Embryonic facial prominence (tissue), 1 donor: Measurements from ENCODE around the gene IL36B.
"Not testable (repeated sequence)": the region's sequence is repeated elsewhere in the genome, so short reads cannot be mapped to it uniquely, and the experiment has no call there.

Experiments used
- DNase-seq: peaks from one replicate; pipeline ENCODE4 v3.0.0-alpha.2; 2016; ENCODE audit errors: extremely low spot score

IL36B gene

DNA sequence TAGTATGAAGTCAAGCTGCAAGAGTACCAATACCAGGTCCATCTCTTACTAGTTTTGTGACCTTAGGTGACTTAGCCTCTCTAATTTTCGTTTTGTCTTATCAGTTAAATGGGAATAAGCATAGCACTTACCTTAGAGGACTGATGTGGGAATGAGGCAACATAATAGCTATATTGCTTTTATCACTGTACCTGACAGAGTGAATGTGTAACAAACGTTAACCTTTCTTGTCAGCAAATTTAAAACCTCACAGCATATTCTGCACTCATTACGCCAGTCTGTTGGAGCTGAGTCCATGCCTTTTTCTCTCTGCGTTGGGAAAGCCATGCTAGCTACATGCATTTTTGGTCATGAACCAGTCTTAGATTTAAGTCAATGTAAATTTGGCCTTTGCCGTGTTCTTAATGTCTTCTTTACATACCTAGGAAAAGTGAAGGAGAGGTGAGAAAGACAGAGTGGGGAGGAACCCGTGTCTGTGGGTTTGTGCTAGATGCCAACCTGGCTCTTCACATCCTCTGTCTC lies at the start of gene IL36B:
Gene IL36B (minus strand): TSS at position 472 of the 522 bp plus-strand sequence.
- no peak for DNase-seq

- no peak for DNase-seq
Measured at GRCh38 chr2:113102133-113102532, 49.5 kb upstream of the IL36B start.

- no peak for DNase-seq
Measured at GRCh38 chr2:113098532-113098931, 45.9 kb upstream of the IL36B start.

GRCh38 chr2:113098041-113098440 lies 45.4 kb upstream of the IL36B start:
- no peak for DNase-seq

GRCh38 chr2:113096842-113097618 lies 44.4 kb upstream of the IL36B start:
- not testable (repeated sequence) for DNase-seq

- not testable (repeated sequence) for DNase-seq
Measured at GRCh38 chr2:113096306-113096705, 43.6 kb upstream of the IL36B start.

- DNase-seq = no peak
Measured at GRCh38 chr2:113093613-113093977, 40.9 kb upstream of the IL36B start.

- DNase-seq = no peak
Measured at GRCh38 chr2:113092864-113093612, 40.4 kb upstream of the IL36B start.

GRCh38 chr2:113091231-113091896 lies 38.7 kb upstream of the IL36B start:
- DNase-seq = no peak

DNA sequence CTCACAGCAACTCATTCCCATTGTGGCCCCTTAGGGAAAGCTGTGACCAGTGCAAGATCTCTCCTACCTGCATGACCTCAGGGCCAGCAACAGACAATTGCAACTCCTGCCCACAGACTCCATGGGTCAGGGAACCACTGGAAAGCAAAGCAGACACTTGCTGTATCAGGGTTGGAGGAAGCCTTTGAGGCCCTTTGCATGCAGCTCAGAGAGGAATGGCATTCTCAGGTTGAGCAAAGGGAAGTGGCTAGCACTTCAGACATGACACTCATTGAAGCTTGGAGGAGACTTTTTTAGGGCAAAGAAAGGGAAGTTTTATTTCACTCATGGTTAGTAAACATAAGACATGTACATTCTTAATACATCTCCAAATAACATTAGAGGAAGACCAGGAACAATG lies 37.2 kb upstream of the IL36B start:
- DNase-seq = no peak

DNA sequence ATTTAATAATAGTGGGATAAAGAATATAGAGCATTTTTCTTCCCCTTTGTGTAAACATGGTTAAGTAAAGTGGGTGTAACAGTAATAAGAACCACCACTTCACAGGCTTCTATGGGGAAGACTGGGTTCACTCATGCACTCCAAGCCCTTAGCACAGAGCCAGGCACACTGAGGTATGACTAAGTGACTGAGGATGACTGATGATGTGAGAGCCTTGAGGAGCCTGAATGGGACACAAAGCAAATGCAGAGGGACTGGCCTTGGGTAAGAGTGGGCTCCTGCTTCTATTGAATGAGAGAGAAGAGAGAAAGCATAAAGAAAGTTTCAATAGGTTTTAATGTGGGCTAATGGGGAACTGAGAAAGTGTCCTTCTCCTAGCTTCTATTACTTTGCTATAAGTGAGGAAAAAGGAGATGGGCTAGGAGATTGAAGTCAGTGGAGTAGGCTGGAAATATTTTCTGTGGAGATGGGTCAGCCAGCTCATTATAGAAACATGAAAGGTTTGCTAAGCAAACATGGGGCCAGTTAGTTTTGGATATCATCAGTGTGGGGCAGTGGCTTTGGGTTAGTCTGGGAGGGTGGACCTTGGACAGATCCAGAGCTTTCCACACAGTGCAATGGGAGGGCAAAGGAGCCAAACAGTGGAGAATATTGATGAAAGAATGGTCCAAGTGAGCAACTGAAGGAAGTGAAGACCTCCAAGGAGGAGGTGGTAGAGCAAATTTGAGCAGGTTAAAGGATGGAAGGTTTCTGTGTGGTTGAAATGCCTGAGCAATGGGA lies 35.7 kb upstream of the IL36B start:
- no peak for DNase-seq

GRCh38 chr2:113085542-113085941 lies 32.9 kb upstream of the IL36B start:
- no peak for DNase-seq

GRCh38 chr2:113084249-113085000 lies 31.8 kb upstream of the IL36B start:
- no peak for DNase-seq

DNA sequence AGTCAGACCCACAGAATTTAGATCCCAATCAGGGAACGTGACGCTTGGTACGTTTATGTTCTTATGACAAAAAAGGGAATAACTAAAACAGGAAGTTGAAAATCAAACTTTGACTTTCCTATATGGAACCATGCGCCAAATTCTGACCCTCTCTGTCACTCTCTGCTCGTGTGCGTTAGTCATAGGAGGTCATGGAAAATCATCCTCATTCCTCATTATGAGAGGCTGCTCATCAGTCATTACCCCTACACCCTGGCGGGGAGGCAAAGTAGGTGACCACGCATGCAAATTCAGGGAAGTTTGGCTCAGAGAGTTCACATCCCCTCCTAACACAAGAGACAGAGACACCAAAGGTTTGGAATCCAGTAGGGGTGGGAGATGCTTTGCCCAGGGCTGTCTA lies 30.6 kb upstream of the IL36B start:
- no peak for DNase-seq

- DNase-seq = no peak
Measured at GRCh38 chr2:113081488-113082210, 29.0 kb upstream of the IL36B start.

GRCh38 chr2:113080134-113080533 lies 27.5 kb upstream of the IL36B start:
- no peak for DNase-seq

DNA sequence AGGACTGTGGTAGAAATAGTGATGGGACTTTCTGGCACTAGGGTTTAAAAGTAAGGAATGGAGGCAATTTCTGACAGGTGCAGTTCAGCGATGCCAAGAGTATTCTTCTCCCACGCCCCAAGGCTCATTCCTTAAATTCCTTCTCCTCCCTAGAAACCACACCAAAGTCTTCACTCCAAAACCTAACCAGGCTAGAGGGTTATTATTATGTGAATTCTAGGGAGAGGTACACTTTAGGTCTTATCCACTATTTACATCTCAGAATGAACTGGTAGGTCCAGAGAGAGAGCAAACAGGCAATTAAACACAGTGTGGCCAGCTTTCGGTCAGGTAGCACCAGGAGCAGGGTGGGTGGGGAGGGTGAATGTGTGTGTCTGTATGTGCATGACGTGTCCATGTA lies 26.5 kb upstream of the IL36B start:
- no peak for DNase-seq

DNA sequence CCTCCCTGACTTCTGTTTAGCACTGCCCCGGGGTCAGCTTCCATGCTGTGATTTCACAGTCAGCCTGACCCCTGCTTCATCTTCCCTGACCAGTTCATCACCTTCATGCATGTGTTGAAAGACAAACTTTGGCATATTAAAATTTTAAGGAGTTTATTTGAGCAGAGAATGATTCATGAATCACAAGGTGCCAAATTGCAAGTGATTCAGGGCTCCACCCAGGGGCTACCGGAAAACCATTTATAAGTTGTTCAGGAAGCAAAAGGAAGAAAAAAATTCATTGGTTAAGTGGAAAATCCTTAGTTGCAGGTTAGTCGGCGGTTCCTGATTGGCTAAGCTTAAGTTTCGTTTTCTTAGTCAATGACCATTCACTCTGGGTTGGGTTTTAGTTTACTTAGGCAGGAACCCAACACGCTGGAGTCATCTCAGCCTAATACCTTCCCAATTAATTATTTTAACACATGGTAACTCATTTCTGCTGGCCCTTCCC lies 25.7 kb upstream of the IL36B start:
- no peak for DNase-seq

DNA sequence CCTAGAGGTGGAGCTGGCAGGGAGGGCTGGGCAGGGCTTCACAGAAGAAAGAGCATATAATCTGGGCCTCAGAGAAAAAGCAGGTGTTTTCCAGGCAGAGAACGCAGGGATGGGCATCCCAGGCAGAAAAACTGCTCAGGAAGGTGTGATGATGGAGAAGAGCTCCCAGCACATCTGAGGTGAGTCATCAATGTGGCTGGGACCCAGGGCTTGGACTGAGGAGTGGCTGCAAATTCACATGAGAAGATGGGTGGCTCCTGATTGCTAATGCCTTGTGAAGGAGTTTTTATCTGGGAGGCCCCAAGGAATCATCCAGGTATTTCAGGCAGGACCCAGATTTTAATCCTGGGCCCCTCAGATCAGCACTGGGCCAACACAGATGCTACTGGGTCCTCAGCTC lies 25.3 kb upstream of the IL36B start:
- no peak for DNase-seq
